GM18870 (cell line): ENCODE results near the gene TMEM30A.
A peak's percentile ranks its signal among the peaks of the same experiment; 100 is the strongest.

Experiments
- ATAC-seq: cut with Tn5 transposase; IDR thresholded peaks from one replicate; pipeline ENCODE4 v1.9.1; 2021; ENCODE audit warnings: moderate library complexity; ENCODE audit not compliant: unreplicated experiment

Gene TMEM30A

GRCh38 chr6:75292555-75292954, 8.0 kb upstream of the TMEM30A start:
- no peak for ATAC-seq

GRCh38 chr6:75291744-75292143, 7.2 kb upstream of the TMEM30A start:
- ATAC-seq, result no peak

GRCh38 chr6:75291331-75291730, 6.7 kb upstream of the TMEM30A start:
- ATAC-seq, result no peak

DNA sequence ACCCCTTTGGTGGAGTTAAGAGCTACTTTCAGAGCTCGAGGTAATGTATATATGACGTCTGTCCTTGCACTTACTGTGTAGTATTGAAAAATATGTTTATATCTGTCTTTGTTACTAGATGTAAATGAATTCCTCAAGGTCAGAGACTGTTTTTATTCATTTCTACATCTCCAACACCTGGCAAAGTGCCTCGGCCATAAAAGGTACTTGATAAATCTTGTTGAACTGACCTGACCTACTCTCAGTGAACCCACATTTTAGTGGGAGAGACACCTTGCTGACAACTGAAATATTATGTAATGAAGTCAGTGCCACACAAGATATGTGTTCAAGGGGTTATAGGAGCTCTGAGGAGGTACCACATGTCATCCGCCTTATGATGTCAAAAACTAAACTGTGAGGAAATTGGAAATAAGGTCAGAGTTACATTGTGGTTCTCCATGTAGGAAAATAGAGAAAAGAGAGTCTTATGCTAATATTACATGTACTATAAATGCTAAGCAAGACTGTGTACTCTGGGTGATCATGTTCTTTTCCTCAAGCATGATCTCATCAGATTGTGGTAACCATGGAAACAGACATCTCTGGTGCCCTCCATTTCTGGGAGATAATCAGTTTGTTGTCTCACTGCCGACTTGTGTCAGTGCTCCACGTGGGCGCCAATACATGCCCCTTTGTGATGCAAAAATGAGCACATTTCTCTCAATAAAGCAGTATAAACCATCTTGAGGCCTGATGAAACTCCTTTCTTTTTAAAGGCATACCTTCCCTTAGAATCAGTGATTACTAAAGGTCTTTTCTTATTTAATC, 5.7 kb upstream of the TMEM30A start:
- ATAC-seq, result no peak

DNA sequence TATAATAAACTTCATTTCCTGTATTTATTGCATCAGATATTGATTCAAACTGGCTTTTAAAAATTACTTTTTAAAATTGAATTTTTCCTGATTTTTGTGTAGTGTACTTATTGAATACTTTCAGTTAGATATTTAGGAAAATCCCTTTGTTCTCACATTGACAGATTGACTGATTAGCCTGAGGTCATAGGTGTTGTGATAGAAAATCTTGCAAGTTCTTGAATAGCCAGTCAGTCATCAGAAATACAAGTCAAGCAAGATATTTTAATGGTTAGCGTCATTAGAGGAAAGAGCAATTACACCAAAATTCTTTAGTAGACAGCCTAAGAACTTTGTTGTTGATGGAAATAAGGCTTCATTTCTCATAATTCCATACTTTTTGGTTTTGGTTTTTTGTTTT, 3.4 kb upstream of the TMEM30A start:
- ATAC-seq, result no peak

- ATAC-seq, result no peak
These were observed 2.8 kb upstream of the TMEM30A start for GRCh38 chr6:75287424-75287823.

- no peak for ATAC-seq
These were observed 2.4 kb upstream of the TMEM30A start for GRCh38 chr6:75286955-75287354.

DNA sequence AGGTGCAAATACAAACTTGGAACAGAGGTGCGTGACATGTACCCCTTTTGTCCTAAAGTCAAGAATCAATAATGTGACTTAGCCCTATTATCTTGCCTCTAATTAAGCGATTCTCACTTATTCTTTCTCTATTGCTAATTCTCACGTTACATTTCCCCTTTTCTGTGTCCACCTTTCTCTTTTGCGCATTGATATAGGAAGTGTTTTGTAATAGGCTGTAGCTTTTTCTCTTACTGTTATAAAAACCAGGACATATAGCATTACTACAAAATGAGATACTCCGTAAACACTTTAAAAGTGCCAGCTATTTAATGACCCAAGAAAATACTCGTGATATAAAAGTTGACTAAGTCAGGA, 669 bp upstream of the TMEM30A start:
- peak; percentile 1 for ATAC-seq

DNA sequence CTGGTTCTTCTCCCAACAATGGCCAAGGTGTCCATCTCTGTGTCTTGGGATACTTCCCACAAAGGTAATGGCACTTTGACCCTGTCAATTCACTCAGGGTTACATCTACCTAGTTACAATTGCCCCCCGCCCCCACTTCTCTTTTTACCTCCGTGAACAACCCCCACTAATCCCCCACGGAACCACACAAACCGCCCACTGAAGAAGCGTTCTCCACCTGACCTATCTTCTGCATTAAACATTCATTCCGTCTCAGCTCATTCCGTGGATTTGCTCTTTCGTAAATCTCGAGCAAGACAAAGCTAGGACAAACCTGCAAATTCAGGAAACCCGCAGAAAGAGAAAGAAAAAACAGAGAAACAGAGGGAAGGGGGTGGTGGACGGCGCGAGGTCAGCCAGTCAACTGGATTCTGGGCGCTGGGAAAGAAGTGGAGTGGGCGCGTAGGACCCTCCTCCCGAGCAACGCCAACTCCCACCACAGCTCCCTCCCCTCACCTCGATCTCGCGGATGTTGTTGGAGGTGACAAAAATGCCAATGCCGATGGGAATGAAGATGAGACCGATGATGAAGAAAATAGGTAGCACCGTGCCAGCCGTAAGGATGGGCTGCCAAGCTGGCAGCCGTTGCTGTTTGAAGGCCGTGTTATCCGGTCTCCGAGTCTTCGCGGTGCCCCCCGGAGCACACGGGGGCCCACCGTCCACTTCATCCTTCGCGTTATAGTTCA, 523 bp downstream of the TMEM30A start:
- ATAC-seq, result peak; percentile 12

- ATAC-seq, result no peak
These were observed 1.9 kb downstream of the TMEM30A start for GRCh38 chr6:75282706-75283105.

DNA sequence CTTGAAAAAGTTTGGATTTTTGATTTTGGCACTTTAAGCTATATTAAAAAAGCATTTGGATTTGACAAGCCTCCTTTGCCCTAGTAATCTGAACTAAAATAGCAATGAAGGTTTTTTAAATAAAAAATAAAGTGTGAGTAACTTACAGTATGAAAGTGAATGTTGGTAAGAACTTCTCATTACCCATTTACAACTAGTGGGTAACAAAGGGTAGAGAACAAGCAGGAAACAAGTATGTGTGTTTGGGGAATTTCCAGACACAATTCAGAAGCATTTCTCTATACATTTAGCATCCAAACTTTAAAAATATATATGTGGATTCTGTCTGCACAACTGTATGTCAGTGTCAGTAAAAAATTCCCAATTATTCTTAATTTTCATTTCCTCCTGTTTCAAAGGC, 2.9 kb downstream of the TMEM30A start:
- peak; percentile 30 for ATAC-seq

DNA sequence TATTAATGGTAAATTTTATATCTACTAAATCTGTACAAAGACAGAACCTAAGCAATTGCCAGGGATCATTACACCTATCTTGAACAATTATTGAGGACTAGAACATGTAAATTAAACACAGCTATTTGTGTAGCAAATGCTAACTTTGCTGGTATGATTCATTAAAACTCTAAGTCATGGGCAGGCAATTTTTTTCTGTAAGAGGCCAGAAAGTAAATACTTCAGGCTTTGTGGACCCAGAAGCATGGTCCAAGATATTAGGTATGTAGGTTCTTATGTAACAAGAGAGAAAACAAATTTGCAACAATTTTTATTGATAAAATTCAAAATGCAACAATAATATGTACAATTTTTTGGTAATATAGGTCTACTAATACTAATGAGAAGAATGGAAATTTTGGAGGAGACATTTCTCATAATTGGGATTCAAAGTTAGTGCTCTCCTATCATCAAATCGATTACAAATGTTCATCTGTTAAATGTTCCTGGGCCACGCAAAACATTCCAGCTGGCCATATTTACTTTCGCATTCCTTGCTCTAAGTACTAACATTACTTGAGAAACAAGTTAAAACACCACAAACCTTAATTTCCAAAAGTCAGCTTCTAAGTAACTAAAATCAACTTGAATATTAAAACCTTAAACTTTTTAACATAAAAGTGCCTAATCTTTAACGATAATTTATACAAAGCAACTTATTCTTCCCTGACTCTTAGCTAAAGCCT, 4.3 kb downstream of the TMEM30A start:
- ATAC-seq, result no peak

GRCh38 chr6:75279418-75279817, 5.2 kb downstream of the TMEM30A start:
- no peak for ATAC-seq

GRCh38 chr6:75278474-75279077, 6.0 kb downstream of the TMEM30A start:
- no peak for ATAC-seq

- no peak for ATAC-seq
These were observed 9.5 kb downstream of the TMEM30A start for GRCh38 chr6:75275067-75275466.

GRCh38 chr6:75273009-75273408, 11.6 kb downstream of the TMEM30A start:
- ATAC-seq, result no peak

- ATAC-seq, result no peak
These were observed 12.3 kb downstream of the TMEM30A start for GRCh38 chr6:75272145-75272840.

DNA sequence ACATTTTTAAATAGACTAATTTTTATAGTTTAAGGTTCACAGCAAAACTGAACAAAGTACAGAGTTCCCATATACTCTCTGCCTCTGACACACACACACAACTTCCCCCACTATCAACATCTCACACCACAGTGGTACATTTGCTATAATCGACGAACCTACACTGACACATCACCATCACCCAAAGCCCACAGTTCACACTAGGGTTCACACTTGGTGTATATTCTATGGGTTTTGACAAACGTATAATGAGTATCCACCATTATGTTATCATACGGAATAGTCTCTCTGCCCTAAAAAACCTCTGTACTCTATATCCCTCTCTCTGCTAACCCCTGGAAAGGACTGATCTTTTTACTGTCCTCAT, 15.6 kb downstream of the TMEM30A start:
- no peak for ATAC-seq

DNA sequence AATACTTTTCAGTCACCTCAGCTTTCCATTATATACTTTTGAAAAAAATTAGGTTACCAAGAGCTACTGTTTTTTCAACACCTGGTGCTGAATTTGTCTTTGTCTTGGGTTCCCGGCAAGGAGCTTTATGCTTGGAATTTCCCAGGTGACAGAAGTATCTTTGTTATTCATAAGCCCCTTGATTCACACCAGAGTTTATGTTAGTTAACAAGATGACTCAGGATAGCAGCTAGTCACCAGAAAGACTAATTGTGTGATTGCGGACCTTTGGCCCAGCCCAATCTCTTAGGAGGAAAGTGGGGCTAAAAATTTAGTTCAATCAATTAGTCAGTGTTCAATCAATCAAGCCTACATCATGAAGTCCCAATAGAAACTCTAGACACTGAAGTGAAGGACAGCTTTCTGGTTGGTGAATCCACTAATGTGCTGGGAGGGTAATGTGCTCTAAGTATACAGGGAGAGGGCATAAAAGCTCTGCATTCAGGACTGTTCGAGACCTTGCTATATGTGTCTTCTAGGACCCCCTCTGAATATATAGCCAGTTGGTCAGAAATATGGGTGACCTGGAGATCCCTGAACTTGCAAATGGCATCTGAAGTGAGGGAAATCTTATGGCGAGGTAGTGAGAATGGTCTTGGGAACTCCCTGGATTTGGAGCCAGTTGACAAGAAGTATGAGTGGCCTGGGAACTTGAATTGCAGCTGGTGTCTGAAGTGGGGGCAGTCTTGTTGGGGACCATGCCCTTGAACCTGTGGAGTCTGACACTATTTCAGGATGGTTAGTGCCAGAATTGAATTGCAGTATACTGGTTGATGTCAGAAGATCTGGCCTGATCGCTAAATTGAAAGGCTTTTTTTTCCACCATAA, 16.2 kb downstream of the TMEM30A start:
- ATAC-seq, result no peak

DNA sequence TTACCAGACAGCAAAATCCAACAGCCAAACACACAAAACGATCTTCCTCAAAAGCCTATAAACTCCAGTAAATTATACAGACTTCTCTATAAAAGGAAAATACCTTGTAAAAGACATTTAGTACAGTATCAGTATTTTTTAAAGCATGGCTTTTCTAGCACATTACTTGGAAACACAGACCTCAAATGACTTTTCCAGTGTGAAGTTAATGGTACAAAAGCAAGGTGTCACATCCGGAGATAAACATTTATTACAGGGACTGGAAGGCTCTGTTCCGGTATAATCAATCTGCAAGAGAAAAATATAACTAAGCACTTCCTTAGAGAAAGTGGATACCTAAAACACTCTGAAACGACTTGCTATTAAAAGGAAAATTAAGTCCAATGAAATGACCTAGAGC, 17.1 kb downstream of the TMEM30A start:
- no peak for ATAC-seq
